Liver (tissue), 3 donors: ENCODE data around the gene LRRC8B.

ENCODE experiments used
- ATF3 ChIP-seq: IDR thresholded peaks from 2 replicates; pipeline ENCODE4 v1.6.1; 2016; ENCODE audit warnings: antibody characterized with exemption
- CTCF ChIP-seq: fragments of 150-350 bp; IDR thresholded peaks from 2 replicates; pipeline ENCODE4 v1.5.1; 2017; ENCODE audit warnings: improper control_type of control experiment, low read depth, low read length; ENCODE audit not compliant: missing input control
- FOXA2 ChIP-seq: IDR thresholded peaks from 2 replicates; pipeline ENCODE4 v1.6.1; 2016; ENCODE audit warnings: antibody characterized with exemption
- GABPA ChIP-seq, 2 donors: IDR thresholded peaks in 1 of 2; conservative IDR thresholded peaks in 1 of 2; 2 replicates each; pipeline ENCODE4 v1.6.1; 2016; ENCODE audit warnings: antibody characterized with exemption in 2 of 2, mild to moderate bottlenecking in 1 of 2, moderate library complexity in 1 of 2
- HNF4A ChIP-seq, 2 donors: conservative IDR thresholded peaks; 2 replicates each; pipeline ENCODE4 v1.6.1; 2016; ENCODE audit warnings: antibody characterized with exemption in 2 of 2, mild to moderate bottlenecking in 2 of 2
- JUND ChIP-seq, 2 donors: IDR thresholded peaks; 2 replicates each; pipeline ENCODE4 v1.6.1; 2016; ENCODE audit warnings: antibody characterized with exemption in 2 of 2
- MAX ChIP-seq: IDR thresholded peaks from 2 replicates; pipeline ENCODE4 v1.6.1; 2016; ENCODE audit warnings: antibody characterized with exemption
- NR2F2 ChIP-seq: IDR thresholded peaks from 2 replicates; pipeline ENCODE4 v1.6.1; 2016; ENCODE audit warnings: antibody characterized with exemption
- RAD21 ChIP-seq, 2 donors: IDR thresholded peaks; 2 replicates each; pipeline ENCODE4 v1.6.1; 2016; ENCODE audit warnings: antibody characterized with exemption in 2 of 2, mild to moderate bottlenecking in 2 of 2
- REST ChIP-seq: IDR thresholded peaks from 2 replicates; pipeline ENCODE4 v1.6.1; 2016; ENCODE audit warnings: antibody characterized with exemption, mild to moderate bottlenecking
- RXRA ChIP-seq, 2 donors: IDR thresholded peaks; 2 replicates each; pipeline ENCODE4 v1.6.1; 2017 to 2018; ENCODE audit warnings: antibody characterized with exemption in 2 of 2, mild to moderate bottlenecking in 1 of 2
- SP1 ChIP-seq: IDR thresholded peaks from 2 replicates; pipeline ENCODE4 v1.6.1; 2018; ENCODE audit warnings: antibody characterized with exemption, mild to moderate bottlenecking
- TAF1 ChIP-seq: conservative IDR thresholded peaks from 2 replicates; pipeline ENCODE4 v1.6.1; 2016; ENCODE audit warnings: antibody characterized with exemption, mild to moderate bottlenecking
- ZBTB33 ChIP-seq: IDR thresholded peaks from 2 replicates; pipeline ENCODE4 v1.6.1; 2016; ENCODE audit warnings: antibody characterized with exemption
- donor health status: healthy.
- donor health status: healthy.

- no peak for TF ChIP-seq CTCF
- no peak for TF ChIP-seq REST
- TF ChIP-seq NR2F2: no peak
- no peak for TF ChIP-seq SP1
- no peak for TF ChIP-seq RAD21 (IDR thresholded peaks at IDR 0.05)
- no peak for TF ChIP-seq JUND (IDR thresholded peaks at IDR 0.05)
- no peak for TF ChIP-seq ATF3
- no peak for TF ChIP-seq HNF4A (conservative IDR thresholded peaks at IDR 0.05)
- TF ChIP-seq TAF1: no peak
- no peak for TF ChIP-seq FOXA2
- TF ChIP-seq RXRA (IDR thresholded peaks at IDR 0.05): no peak
- no peak for TF ChIP-seq ZBTB33
- no peak for TF ChIP-seq GABPA (IDR thresholded peaks at IDR 0.05 in 1 of 2, conservative IDR thresholded peaks at IDR 0.05 in 1 of 2)
- TF ChIP-seq MAX: no peak
Measured at GRCh38 chr1:89641781-89642180, 117.2 kb downstream of the LRRC8B start.
